MV-4-11 (cell line): ENCODE measurements around the gene IL1F10.

ENCODE experiments used
- DNase-seq: peaks from one replicate; lab custom pipeline; 2025; lab: John Stamatoyannopoulos, UW

IL1F10 gene

DNA sequence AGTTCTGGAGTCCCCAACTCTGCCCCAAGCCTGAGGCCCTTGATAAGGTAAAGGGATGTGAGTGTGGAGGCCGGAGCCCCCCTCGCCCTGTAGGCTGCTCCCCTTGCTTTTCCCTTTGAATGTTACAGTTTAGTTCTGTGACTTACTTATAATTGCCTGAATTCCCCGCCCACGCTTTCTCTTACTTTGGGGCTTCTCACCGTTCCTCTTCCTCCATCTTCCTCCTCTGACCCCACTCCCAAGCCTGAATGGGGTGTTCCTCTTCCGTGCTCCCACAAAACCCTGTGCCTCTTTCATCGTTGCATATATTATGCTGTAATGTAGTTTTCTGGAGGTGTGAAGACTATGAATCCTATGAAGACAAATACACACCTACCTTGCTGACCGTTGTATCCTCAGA lies 44.7 kb downstream of the IL1F10 start:
- DNase-seq: no peak

DNA sequence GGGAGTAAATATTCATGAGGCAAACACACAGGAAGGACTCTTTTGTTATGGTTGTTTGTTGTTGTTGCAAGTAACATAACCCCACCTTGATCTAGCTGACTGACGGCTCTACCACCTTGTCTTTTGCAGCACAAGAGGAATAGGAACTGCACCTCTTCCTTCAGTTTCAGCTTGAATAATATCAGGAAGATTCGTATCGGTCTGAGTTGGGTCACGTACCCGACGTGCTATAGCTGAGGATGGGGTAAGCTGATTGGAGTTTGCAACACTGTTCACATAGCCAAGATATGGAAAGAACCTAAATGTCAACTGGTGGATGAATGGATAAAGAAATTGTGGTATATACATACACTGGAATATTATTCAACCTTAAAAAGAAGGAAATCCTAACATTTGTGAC lies 45.1 kb downstream of the IL1F10 start:
- DNase-seq: no peak

- DNase-seq: no peak
These were observed 46.0 kb downstream of the IL1F10 start for GRCh38 chr2:113113807-113114206.

GRCh38 chr2:113114224-113114945 lies 46.6 kb downstream of the IL1F10 start:
- DNase-seq: no peak

DNA sequence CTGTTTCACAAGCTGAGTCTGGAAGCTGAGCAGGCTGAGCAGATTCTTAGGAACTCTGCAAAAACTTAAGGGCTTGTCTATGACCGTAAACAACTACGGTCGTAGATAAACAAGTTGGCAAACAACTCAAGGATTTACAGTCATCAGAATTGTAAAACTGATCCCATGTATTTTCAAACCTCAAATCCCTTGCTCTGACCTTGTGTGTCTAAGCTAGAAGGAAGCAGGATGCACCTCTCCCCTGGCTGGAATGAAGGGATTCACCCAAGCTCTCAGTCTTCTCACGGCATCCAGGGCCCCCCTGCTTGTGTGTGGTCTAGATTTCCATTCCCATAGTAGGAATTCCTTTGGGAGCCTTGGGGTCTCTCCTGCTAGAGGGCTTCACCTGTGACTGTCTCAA lies 47.2 kb downstream of the IL1F10 start:
- DNase-seq: no peak

GRCh38 chr2:113116100-113116958 lies 48.6 kb downstream of the IL1F10 start:
- no peak for DNase-seq

- DNase-seq: no peak
These were observed 49.9 kb downstream of the IL1F10 start for GRCh38 chr2:113117541-113118262.

DNA sequence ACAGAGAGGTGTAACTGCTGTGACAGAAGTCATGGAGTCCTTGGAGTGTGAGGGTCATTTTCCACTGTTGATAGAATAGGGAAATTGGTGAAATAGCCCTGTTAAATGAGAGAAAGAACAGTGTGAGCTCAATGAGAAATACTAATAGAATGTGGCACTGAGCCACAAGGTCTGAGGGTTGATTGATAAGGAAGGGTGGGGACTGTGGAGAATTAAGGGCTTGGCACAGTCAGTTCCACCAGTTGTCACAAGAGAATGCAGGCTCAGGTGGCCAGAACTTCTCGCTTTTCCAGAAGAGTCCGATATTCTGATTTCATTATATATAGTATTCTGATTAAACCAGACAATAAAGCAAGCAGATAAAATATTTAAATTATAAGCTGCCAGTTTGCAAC lies 50.5 kb downstream of the IL1F10 start:
- DNase-seq: no peak

DNA sequence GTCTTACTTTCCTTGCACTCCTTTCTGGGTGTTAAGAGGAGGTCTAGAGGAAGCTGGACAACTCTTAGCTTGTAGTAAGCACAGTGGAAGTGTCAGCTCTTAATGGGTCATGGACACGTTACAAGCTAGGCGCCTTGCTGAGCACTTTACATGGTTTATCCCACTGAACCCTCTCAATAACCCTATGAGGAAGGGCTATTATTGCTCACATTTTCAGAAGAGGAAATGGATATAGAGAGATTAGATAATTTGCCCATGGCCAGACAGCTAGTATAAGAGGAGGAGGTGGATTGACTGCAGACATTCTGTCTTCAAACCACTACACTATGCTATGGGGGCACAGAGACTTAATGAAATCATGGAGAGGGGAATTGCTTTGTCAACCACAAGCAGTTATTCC lies 51.3 kb downstream of the IL1F10 start:
- DNase-seq: peak; percentile 60

DNA sequence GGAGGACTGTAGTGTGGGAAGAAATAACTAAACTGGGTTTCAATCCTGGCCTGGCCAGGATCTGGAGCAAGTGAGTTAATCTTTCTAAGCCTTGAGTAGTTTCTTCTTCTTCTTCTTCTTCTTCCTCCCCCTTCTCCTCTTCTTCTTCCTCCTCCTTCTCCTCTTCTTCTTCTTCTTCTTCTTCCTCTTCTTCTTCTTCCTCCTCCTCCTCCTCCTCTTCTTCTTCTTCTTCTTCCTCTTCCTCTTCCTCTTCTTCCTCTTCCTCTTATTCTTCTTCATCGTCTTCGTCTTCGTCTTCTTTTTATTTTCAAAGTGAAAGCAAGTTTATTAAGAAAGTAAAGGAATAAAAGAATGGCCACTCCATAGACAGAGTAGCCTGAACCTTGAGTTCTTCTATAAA lies 53.1 kb downstream of the IL1F10 start:
- no peak for DNase-seq

DNA sequence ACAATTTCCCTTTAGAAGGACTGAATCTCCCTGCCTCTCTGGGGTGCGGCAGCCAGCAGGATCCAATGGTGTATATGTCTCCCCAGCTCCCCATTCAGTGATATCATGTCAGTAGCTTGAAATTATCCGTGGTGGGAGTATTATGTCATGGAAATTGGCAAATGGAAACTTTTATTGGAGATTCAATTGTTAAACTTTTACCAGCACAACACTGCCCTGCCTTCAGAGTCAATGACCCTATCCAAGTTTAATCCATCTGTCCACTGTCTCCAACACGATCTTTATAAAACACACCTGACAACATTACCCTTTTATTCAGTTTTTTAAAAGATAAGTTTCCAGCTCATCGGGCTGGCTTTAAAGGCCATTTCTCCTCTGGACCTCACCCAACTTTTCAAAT lies 54.6 kb downstream of the IL1F10 start:
- DNase-seq: no peak

- DNase-seq: peak; percentile 72
These were observed 56.0 kb downstream of the IL1F10 start for GRCh38 chr2:113123726-113124125.

DNA sequence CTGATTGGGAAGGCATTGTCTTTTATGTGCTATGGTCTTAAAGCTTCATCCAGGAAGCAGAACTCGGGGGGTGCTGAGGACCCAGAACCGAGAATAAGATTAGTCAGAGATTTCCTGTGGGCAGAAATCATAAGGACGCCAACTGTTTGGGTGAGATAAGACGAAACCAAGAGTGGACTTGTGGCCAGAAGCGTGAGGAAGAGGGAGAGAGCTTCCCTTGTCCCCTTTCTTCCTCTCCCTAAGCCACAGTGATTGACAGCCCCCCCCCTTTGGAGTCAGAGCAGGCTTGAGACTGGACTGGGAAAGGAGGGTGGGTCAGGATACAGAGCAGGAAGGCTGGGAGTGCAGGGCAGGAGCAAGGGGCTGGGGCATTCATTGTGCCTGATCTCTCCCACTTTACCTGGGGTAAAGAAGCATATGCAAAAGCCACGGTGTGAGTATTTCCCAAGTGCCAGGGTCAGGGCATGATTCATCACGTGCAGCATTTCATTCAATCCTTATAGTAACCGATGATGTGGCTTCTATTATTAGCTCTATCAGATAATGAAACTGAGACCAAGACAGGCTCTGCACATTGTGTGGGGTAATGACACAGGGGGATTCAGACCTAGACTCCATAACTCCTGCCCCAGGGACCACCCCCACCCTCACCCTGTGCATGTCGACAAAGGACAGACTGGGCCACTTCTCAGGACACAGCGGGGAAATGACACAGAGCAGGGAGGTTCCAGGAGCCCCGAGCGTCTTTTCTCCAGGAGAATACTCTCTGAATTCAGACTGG lies 56.6 kb downstream of the IL1F10 start:
- peak; percentile 90 for DNase-seq
